NCI-H226 (cell line): ENCODE results near the gene SLC22A25.
"Not testable (repeated sequence)": the region's sequence is repeated elsewhere in the genome, so short reads cannot be mapped to it uniquely, and the experiment has no call there.

Experiments used
- DNase-seq: peaks from one replicate; pipeline ENCODE4 v3.0.0-alpha.2; 2015

The SLC22A25 gene

DNA sequence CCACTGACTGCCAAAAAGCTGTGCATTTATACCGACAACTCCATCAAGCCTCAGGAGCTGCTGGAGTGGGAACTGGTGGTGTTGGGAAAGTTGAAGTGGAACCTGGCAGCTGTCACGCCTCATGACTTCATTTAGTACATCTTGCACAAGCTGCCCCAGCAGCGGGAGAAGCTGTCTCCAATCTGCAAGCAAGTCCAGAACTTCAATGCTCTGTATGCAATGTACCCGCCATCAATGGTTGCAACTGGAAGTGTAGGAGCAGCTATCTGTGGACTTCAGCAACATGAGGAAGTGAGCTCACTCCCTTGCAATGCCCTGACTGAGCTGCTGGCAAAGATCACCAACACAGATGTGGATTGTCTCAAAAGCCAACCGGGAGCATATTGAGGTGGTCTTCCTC is at the start of gene SLC22A25:
Gene SLC22A25 (minus strand): TSS at position 67 of the 400 bp plus-strand sequence. CDS start 13,947 bp downstream, outside the sequence.
- no peak for DNase-seq

DNA sequence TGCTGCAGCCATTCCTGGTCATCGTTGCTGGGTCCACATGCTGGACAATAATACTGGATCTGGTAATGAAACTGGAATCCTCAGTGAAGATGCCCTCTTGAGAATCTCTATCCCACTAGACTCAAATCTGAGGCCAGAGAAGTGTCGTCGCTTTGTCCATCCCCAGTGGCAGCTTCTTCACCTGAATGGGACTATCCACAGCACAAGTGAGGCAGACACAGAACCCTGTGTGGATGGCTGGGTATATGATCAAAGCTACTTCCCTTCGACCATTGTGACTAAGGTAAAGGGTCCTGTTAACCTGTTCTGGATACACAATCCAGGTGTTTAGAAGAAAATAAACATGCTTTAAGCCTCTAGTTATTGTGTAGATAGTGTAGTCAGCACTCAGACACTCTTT is 46.9 kb upstream of the SLC22A25 start:
- DNase-seq = no peak

DNA sequence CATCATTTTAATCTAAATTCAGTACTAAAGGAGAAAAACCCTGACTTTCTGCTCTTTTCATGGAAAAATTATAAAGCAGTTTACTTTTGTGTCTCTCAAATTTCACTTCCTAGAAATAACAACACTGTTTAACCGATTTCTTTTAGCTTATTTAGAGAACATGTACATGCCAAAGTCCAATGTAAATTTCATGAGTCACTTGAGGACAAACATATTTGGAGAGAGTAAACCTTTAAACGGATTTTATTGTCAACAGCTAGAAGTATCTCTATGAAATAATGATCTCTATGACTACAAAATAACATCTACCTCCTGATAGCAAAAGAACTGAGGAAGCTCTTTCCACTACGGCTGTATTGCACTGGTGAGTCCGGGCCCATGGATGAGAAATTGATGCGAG is 46.3 kb upstream of the SLC22A25 start:
- no peak for DNase-seq

DNA sequence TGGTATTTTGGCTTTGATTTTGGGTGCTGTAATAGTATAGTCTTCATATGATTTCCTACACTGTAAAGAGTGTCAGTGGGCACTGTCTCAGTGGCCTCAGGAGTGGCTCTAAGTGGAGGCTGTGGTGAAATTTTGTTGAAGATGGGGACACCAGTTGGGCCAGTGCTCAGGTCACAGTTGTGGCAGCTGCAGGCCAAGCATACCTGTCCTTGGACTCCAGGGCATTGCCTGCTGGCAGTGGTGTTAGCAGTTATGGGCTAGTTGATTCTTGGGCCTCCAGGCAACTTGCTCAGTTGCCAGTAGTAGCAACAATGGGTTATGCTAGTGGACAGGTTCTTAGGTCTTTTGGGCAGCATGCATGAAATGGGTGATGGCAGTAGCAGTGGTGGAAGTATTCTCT is 39.2 kb upstream of the SLC22A25 start:
- no peak for DNase-seq

DNA sequence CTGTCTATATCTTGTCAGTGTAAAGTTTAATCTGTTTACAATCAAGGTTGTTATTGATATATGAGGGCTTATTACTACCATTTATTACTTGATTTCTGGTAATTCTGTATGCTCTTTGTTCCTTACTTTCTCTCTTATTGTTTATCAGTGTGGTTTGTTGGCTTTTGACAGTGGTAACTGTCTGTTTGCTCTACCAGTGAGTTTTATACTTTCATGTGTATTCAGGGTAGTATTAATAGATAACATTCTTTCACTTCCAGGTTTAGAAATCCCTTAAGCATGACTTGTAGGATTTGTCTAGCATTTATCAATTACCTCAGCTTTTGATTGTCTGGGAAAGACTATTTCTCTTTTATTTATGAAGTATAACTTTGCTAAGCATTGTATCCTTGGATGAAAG is 37.5 kb upstream of the SLC22A25 start:
- no peak for DNase-seq

DNA sequence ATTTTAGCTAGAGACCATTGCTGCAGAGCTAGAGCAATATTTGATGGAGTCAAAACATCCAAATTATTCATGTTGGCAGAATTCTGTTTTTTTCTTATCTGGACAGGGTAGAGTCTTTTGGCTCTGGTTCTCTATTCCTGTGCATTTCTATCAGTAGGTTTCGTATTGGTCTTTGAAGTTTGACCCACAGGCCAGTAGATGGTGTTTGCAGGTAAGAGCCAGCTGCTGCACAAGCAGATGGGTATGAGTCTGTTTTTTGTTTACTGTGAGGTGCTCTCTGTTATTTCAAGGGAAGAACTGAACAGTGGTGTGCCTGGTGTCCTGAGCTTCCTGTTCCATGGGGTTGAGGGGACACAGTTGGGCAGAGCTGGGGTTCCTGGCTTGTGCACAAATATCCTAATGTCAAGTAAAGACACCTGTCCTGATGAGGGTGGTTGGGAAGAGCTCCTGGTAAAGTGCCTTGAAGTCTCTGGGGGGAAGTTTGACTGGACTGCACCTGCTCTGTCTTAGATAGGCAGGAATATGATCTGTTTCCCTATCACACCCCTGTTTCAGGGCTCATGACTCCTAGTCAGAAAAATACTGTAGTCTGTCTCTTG is 34.0 kb upstream of the SLC22A25 start:
- no peak for DNase-seq

DNA sequence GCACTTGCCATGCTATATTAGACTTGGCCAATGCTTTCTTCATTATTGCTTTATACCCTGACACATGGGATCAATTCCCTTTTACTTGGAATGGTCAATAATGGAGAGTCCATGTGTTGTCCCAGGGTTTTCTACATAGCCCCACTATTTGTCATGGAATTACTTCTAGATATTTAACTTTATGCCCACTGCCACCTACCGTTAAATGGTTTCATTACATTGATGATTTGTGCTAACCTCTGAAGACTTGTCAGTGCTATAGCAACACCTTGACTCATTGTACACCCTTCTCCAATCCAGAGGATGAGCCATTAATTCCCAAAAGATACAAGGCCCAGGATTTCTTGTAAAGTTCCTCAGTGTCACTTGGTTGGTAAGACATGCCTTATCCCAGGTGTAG is 31.4 kb upstream of the SLC22A25 start:
- DNase-seq = no peak

DNA sequence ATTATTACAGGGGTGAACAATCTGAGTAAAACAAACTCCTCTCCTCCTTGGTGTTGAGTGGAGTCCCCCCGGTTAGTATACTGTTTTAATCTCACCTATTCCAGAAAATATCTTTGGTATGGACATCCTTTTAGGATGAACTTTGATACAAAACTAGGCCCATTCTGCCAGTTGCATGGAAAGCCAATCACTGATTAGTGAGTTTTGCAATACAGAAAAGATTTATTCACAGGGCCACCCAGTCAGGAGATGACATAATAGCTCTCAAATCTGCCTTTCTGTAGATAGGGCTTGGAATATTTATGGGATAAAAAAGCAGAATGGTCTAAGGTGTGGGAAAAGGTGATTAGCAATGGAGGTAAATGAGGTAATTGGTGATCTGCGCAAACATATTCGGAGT is 30.3 kb upstream of the SLC22A25 start:
- no peak for DNase-seq

DNA sequence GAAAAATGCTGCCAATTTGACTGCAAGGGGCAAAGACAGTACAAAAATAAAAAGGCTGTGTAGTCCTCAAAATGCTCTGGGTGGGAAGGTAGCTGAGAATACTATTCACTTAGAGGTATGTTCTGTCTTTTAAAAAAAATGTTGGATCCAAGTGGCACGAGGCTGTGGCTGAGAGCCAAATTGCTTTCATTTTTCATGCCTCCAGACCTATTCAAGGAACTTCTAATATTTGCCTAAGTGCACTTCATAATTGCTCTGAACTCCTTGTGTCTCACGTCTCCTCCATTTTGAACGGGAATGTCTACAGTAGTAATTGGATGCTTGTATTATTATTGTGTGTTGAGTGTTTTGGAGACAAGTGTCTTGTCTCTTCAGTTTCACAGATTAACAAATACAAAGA is 19.1 kb upstream of the SLC22A25 start:
- no peak for DNase-seq

DNA sequence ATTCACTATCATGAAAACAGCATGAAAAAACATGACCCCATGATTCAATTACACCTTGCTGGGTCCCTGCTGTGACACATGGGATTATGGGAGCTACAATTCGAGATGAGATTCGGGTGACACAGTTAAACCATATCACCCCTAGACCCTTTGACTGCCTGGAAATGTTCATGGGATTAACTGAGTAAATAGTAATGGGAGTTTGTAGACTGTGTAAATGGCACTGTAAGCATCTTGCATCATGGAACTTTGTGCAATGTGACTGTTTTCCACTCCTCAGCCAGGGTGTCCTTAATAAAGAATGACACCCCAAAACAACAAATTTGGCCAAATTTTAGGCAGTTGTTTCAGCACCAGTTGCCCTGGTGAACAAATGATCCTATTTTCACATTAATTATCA is 7.9 kb upstream of the SLC22A25 start:
- DNase-seq = no peak

DNA sequence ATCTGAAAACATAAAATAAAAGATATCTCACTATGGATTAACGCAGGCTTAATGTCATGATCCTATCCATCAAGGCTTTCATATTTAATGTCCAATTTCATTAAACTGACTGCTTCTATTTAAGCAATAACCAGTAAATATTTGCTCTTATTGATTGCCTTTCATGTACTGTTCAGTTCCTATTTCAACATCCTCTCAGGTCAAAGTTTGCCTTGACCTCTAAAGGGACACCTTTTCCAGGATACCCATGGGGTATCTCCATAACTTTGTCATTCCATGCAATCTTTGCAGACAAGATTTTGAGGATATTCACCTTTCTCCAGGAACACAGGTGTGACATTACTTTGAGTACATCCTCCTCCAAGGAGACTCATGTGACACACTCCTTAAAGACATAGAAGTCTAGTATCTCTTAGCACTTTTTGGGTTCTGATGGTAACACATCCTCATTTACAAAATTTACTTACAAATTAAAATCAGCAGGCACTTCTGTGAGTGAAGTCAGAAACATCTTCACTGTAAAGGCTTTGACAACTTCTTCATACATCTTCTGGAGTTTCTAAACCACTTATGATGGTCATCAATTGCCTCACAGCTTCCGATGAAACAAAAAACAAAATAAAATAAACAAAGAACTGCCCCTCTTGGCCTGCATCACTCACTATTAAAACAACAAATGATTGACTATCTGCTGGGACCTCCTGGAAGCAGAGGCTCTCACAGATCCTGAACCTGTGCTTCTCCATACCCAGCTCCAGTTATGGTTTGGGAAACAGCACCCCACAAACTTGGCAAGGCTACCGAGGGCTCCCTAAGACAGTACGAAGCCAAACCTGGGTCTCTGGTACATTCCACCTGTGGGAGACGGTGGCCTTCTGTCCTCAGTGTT is 7.0 kb upstream of the SLC22A25 start:
- DNase-seq = no peak

DNA sequence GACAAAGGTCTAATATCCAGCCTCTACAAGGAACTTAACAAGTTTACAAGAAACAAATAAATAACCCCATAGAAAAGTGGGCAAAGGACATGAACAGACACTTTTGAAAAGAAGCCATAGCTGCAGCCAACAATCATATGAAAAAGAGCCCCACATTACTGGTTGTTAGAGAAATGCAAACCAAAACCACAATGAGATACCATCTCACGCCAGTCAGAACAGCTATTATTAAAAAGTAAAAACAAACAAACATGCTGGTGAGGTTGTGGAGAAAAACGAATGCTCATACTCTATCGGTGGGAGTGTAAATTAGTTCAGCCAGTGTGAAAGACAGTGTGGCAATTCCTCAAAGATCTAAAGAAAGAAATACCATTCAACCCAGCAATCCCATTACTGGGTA is 5.6 kb upstream of the SLC22A25 start:
- no peak for DNase-seq

DNA sequence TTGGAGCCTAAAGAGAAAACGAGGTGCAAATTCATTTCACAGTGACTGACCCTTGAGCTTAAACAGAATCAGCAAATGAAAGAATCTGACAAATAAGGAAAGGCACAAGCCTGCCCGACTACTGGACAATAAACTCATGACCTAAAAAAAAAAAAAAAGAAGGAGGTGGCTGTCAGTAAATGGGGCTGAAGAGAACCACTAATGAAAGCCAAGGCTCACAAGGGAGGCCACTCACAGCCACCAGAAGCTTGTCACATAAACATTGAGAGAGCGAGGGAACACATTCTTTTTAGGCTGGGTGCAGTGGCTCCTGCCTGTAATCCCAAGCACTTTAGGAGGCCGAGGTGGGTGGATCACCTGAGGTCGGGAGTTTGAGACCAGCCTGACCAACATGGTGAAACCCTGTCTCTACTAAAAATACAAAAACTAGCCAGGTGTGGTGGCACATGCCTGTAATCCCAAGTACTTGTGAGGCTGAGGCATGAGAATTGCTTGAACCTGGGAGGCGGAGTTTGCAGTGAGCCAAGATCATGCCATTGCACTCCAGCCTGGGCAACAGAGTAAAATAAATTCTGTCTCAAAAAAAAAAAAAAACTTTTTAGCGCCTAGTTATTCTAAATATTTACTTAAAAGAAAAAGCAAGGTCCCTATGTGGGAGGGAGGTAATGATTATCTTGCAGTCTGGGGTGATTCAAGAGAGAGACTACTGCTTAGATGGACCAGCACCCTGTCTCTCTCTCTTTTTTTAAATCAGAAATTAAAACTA is 4.0 kb upstream of the SLC22A25 start:
- DNase-seq = not testable (repeated sequence)

DNA sequence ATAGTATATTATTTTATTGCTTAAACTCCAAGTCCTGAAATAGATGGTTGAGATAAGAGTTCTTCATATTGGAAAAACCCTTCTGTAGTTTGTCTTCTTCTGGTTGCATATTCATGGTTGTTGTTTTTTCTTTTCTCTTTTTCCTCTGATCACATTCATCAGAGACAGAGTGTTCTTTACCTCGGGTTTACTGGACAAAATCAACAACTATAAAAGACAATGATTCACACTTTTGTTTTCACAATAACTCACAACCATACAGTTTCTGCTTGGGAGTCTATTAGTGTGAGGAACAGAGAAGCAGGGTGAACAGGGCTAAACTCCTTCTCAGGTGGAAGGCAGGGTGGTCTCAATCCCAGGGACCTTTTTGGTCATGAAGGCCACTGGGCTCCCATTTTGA is 2.6 kb upstream of the SLC22A25 start:
- no peak for DNase-seq

DNA sequence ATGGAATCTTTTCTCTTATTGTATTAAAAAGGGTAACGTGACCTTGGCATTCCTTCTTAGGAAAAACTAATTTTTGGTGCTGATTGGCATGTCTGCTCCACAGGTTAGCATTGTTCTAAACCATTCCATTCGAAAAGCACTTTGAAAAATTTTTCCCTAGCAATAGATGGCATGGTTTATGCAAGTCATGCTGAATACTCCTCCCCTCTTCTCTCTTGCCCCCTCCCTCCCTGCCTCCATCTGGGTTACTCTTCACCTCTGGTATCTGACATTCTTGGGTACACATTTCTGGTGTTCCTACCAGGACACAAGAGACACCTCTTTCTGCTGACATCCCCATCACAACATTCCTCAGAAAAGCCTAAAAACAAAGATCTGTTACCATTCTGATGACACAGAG is 1.5 kb upstream of the SLC22A25 start:
- DNase-seq = no peak

DNA sequence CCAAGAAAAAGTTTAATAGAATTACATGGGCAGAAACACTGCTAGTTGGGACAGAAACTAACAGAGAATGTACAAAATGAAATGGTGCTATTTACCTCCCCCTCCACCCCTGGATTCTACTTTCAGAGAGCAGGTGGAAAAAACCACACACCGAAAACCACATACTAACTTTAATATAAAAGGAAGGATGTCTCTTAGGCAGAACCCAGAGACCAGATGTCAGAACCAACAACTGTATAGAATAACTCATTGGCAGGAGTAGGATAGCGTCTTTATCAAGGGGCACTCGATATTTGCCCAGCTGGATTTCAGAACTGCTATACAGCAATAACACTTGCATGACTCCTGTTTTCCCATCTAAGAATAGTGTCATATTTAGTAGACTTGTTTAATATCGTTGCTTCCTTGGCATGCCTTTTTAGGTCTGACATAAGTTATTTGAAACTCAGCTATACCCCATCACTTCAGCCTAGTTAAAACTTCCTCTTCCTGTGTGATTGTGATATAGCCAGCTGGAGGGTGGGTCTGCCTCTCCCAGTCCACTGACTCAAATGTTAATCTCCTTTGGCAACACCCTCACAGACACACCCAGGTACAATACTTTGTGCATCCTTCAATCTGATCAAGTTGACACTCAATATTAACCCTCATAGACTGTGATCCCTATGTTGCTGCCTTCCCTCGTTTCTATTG is 1.2 kb downstream of the SLC22A25 start:
- no peak for DNase-seq

DNA sequence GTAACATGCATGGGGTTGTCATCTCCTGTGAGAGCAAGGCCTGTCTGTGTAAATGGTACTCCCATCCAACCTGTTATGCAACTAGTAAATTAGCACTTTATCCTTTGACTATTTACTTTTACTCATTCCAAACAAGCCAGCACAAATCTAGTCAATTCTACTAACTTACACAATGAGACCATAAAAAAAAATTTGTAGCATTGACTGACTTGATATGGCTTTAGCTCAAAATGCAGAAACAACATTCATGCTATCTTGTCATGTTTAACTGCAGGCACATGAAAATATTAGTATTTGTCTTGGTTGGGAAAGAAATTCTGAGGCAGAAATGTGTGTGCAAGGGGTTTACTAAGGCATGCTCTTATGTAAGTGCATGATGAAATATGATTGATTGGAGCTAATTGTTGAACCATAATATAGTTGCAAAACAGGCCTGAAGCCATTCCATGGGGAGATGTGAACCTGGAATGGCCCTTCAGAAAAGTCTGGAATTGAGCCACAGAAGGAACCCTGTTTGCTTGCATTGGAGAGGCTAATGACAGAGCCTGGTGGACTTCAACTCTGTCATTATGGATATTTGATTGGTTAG is 2.5 kb downstream of the SLC22A25 start:
- DNase-seq = no peak

DNA sequence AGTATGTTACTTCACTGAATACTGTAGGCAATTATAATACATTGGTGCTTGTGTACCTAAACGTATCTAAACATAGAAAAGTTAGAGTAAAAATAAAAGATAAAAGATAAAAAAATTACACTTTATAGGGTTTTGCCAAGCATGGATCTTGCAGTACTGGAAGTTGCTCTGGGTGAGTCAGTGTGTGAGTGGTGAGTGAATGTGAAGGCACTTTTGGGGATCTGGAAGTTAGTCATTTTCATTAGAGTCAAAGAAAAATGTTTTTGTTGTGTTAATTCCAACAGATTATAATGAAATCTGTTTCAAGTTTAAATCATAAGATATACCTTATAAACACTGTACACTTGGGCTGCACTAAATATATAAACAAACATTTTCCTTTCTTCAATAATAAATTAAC is 3.3 kb downstream of the SLC22A25 start:
- DNase-seq = no peak

DNA sequence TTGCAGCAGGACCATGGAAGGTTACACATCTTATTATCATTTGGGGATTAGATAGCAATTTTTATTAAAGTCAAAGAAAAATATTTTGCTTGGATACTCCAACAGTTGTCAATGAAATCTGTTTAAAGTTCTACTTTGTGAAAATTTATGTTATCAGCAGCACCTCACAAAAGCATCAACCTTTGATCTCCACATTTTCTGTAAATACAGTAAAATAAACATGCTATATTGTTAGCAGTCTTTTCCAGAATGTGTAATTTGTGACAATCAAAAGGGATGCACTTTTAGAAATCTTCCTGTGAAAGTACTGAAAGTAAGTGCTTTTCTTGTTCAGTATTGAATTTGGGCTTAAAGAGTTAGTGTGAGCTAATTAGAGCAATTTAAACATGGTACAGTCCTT is 4.1 kb downstream of the SLC22A25 start:
- DNase-seq = no peak

DNA sequence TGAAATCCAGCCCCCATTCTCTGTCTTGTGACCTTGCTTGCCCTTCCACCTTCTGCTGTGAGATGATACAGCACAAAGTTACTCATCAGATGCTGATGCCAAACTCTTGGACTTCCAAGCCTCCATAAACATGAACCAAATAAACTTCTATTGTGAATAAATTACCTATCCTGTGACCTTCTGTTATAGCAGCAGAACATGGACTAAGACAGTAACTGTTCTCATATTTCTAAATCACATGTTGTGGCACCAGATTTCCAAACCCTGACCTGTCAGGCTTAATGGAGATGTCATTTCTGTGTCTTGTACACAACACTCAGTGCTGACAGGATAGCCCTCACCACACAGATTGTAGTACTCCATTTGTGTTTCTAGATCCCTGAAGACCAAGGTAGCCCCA is 6.0 kb downstream of the SLC22A25 start:
- DNase-seq = no peak

DNA sequence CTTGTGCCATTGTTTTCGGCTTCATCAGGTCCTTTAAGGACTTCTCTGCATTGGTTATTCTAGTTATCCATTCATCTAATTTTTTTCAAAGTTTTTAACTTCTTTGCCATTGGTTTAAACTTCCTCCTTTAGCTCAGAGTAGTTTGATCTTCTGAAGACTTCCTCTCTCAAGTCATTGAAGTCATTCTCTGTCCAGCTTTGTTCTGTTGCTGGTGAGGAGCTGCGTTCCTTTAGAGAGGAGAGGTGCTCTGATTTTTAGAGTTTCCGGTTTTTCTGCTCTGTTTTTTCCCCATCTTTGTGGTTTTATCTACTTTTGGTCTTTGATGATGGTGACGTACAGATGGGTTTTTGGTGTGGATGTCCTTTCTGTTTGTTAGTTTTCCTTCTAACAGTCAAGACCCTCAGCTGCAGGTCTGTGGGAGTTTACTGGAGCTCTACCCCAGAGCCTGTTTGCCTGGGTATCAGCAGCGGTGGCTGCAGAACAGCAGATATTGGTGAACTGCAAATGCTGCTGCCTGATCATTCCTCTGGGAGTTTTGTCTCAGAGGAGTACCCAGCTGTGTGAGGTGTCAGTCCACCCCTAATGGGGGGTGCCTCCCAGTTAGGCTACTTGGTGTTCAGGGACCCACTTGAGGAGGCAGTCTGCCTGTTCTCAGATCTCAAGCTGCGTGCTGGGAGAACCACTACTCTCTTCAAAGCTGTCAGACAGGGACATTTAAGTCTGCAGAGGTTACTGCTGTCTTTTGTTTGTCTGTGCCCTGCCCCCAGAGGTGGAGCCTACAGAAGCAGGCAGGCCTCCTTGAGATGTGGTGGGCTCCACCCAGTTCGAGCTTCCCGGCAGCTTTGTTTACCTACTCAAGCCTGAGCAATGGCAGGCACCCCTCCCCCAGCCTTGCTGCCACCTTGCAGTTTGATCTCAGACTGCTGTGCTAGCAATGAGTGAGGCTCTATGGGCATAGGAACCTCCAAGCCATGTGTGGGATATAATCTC is 7.6 kb downstream of the SLC22A25 start:
- DNase-seq = not testable (repeated sequence)

DNA sequence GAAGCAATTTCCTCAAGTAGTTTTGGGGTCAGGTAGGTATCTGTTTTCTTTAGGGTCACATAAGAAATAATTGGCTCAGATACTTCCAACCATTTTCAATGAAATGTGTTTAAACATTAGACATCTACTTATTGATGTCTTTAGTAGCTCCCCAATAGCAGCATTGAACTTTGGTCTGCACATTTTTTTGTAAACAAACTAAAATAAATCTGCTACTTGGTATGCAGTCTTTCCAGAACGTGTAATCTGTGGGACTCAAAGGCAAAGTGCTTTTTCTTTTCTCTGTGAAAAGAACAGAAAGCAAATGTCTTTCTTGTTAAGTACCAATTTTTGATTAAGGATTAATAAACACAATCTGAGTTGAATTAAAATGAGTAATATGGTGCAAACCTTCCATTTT is 13.6 kb downstream of the SLC22A25 start:
- no peak for DNase-seq
